BLaER1 treated with 17β-estradiol and CSF1 and Interleukin-3, amounts not matched to agents 10 nM and 100 nM (cell line): Measurements from ENCODE around the gene ZBTB42.
A peak's percentile ranks its signal among the peaks of the same experiment; 100 is the strongest.

ENCODE experiments used
- H3K27ac ChIP-seq, 11 experiments: shearing (Covaris generic); formaldehyde crosslinking; 2 replicates each; pipeline ENCODE4 v1.8.1; 2022
- H3K27me3 ChIP-seq, 11 experiments: shearing (Covaris generic); formaldehyde crosslinking; 2 replicates each; pipeline ENCODE4 v1.8.1; 2022
- H3K36me3 ChIP-seq, 11 experiments: shearing (Covaris generic); formaldehyde crosslinking; 2 replicates each; pipeline ENCODE4 v1.8.1; 2022
- H3K4me1 ChIP-seq, 10 experiments: shearing (Covaris generic); formaldehyde crosslinking; 2 replicates each; pipeline ENCODE4 v1.8.1; 2022
- H3K4me2 ChIP-seq, 11 experiments: shearing (Covaris generic); formaldehyde crosslinking; 2 replicates each; pipeline ENCODE4 v1.8.1; 2022
- H3K4me3 ChIP-seq, 10 experiments: shearing (Covaris generic); formaldehyde crosslinking; 2 replicates each; pipeline ENCODE4 v1.8.1; 2022
- H3K9ac ChIP-seq, 11 experiments: shearing (Covaris generic); formaldehyde crosslinking; 2 replicates each; pipeline ENCODE4 v1.8.1; 2022
- H3K9me3 ChIP-seq, 11 experiments: shearing (Covaris generic); formaldehyde crosslinking; replicated peaks in 1 of 11; 2 replicates each; pipeline ENCODE4 v1.8.1; 2022
- H4K20me1 ChIP-seq, 11 experiments: shearing (Covaris generic); formaldehyde crosslinking; 2 replicates each; pipeline ENCODE4 v1.8.1; 2022
- Cebpa-rat ChIP-seq, 11 experiments: shearing (Covaris generic); IDR thresholded peaks; 2 replicates each; pipeline ENCODE4 v1.8.1; 2022

The ZBTB42 gene

DNA sequence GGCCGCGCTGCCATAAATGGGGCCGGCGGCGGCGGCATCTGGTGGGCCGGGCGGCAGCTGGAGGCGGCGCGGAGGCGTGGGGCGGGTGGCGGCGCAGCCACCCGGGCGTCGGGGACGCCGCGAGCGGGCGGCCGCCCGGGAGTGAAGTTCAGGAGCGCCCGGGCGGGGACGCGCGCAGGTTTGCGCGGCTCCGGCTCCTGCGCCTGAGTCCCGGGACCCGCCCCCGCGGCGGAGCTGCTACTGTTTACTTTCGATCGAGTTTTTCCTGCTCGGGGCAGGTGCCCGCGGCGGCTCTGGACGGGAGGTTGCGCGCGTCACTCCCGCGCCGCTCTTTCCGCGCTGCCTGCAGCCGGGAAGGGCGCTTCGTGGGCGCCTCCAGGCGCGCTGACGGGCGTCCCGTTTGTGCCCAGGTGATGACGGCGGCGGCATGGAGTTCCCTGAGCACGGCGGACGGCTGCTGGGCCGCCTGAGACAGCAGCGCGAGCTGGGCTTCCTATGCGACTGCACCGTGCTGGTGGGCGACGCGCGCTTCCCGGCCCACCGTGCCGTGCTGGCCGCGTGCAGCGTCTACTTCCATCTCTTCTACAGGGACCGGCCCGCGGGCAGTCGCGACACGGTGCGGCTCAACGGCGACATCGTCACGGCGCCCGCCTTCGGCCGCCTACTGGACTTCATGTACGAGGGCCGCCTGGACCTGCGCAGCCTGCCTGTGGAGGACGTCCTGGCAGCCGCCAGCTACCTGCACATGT, at the start of gene ZBTB42:
TSS of gene ZBTB42 (plus strand) at position 331 of the 749 bp plus-strand sequence. CDS start at position 428, 97 bp downstream.
- peak within 1 kb of the TSS; percentile 69 to 83 (median 76) for H3K4me3 ChIP-seq
- peaks cover 0 to 31% (median 22%) of the 10 kb centered on the region in 11 experiments; a peak in 14 of 22 replicates for H3K27me3 ChIP-seq
- peaks cover 72 to 94% (median 89%) of the 10 kb centered on the region in 10 experiments for H3K4me1 ChIP-seq
- H3K36me3 ChIP-seq: no peaks in the 10 kb centered on the region
- H3K9ac ChIP-seq: peak within 1 kb of the TSS; percentile 61 to 84 (median 77)
- no peak for TF ChIP-seq Cebpa-rat (IDR thresholded peaks at IDR 0.05)
- peaks cover 0 to 51% (median 38%) of the 10 kb centered on the region in 11 experiments; a peak in 19 of 22 replicates for H4K20me1 ChIP-seq
- no peaks in the 10 kb centered on the region for H3K9me3 ChIP-seq
- peak within 1 kb of the TSS; percentile 96 to 100 (median 100) for H3K4me2 ChIP-seq
- H3K27ac ChIP-seq: peak within 1 kb of the TSS; percentile 44 to 79 (median 72); a peak in 21 of 22 replicates

DNA sequence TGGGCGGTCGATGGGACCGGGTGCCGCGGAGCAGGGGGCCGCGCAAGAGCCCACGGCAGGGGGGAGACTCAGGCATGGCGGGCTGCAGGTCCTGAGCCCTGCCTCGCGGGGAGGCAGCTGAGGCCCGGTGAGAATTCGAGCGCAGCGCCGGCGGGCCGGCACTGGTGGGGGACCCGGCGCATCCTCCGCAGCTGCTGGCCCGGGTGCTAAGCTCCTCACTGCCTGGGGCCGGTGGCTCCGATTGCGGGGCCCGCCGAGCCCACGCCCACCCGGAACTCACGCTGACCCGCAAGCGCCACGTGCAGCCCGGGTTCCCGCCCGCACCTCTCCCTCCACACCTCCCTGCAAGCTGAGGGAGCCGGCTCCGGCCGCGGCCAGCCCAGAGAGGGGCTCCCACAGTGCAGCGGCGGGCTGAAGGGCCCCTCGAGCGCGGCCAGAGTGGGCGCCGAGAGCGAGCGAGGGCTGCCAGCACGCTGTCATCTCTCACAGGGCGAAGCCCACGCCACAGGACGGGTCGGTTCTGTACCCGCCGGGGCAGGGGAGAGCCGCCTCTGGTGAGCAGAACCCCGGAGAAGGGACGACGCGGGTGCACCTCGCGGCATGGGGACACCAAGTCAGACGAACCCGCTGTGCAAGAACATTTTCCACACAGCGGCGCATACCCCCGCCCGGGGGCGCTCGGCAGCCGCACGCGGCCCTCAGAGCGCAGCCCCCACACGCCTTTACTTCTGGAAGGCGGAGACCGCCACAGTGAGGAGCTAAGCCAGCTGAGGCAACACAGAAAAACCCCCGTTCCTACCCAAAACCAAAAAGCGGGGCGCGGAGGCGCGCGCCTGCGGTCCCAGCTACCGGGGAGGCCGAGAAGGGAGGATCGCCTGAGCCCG, 49.1 kb upstream of the ZBTB42 start:
- peak overlapping the region; percentile 73 to 99 (median 97) for H3K9ac ChIP-seq
- TF ChIP-seq Cebpa-rat (IDR thresholded peaks at IDR 0.05): no peak
- no peaks in the 10 kb centered on the region for H3K27me3 ChIP-seq
- peaks cover 0 to 26% (median 23%) of the 10 kb centered on the region in 11 experiments; a peak in 16 of 22 replicates for H3K9me3 ChIP-seq
- peak overlapping the region; percentile 52 to 100 (median 78) for H3K4me3 ChIP-seq
- H3K36me3 ChIP-seq: peaks cover 16 to 28% (median 25%) of the 10 kb centered on the region in 11 experiments
- peaks cover 21 to 38% (median 37%) of the 10 kb centered on the region in 11 experiments; a peak in 20 of 22 replicates for H4K20me1 ChIP-seq
- H3K4me2 ChIP-seq: peak overlapping the region; percentile 76 to 95 (median 92)
- H3K27ac ChIP-seq: peak overlapping the region; percentile 62 to 97 (median 93); a peak in 21 of 22 replicates
- peaks cover 43 to 64% (median 62%) of the 10 kb centered on the region in 10 experiments for H3K4me1 ChIP-seq

GRCh38 chr14:104752423-104752734, 48.5 kb upstream of the ZBTB42 start:
- H3K27ac ChIP-seq: peak overlapping the region; percentile 62 to 97 (median 93); a peak in 21 of 22 replicates
- peak overlapping the region; percentile 73 to 99 (median 97) for H3K9ac ChIP-seq
- TF ChIP-seq Cebpa-rat (IDR thresholded peaks at IDR 0.05): no peak
- H3K27me3 ChIP-seq: no peaks in the 10 kb centered on the region
- H3K36me3 ChIP-seq: peaks cover 22 to 34% (median 30%) of the 10 kb centered on the region in 11 experiments
- peak overlapping the region; percentile 76 to 95 (median 92) for H3K4me2 ChIP-seq
- peaks cover 43 to 69% (median 67%) of the 10 kb centered on the region in 10 experiments for H3K4me1 ChIP-seq
- H4K20me1 ChIP-seq: peaks cover 21 to 44% (median 42%) of the 10 kb centered on the region in 11 experiments; a peak in 20 of 22 replicates
- H3K4me3 ChIP-seq: peak overlapping the region; percentile 52 to 100 (median 78)
- peaks cover 0 to 26% (median 23%) of the 10 kb centered on the region in 11 experiments; a peak in 16 of 22 replicates for H3K9me3 ChIP-seq

DNA sequence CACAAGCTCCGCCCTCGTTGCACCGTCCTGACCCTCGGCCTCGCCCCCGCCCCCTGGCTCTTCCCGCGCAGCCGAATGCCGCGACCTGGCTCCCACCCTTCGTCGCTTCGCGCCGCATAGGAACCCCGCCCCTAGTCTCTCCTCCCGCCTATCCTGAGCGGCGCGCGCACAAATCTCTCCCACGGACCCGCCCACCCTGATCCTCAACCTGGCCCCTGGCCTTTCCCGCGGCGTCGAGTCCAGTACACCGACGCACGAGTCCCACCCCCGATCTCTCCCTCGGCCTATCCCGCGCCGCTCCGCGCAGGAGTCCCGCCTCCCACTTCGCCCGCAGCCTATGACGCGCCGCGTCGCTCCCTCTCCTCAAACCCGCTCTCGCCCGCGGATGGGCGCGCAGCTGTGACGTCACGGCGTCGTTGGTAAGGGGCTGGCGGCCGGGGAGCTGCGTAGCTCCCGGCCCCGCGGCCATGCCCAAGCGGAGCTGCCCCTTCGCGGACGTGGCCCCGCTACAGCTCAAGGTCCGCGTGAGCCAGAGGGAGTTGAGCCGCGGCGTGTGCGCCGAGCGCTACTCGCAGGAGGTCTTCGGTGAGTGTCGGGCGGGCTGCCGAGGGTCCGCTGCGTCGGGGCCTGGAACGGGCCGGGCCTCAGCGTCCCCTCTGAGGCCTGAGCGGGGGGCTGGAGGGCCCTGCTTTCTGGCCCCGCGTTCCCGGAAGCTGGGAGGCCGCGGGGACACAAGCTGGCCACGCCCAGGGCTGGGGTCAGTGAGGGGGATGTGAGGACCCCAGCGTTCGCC, 48.0 kb upstream of the ZBTB42 start, which contains the start of gene SIVA1:
TSS of gene SIVA1 (plus strand) at position 413 of the 793 bp plus-strand sequence. CDS start at position 468, 55 bp downstream.
- no peak for TF ChIP-seq Cebpa-rat (IDR thresholded peaks at IDR 0.05)

GRCh38 chr14:104753528-104754212, 47.2 kb upstream of the ZBTB42 start:
- TF ChIP-seq Cebpa-rat (IDR thresholded peaks at IDR 0.05): no peak
- peaks cover 21 to 57% (median 55%) of the 10 kb centered on the region in 11 experiments; a peak in 20 of 22 replicates for H4K20me1 ChIP-seq
- H3K36me3 ChIP-seq: peaks cover 33 to 47% (median 43%) of the 10 kb centered on the region in 11 experiments
- no peaks in the 10 kb centered on the region for H3K27me3 ChIP-seq
- H3K27ac ChIP-seq: peak overlapping the region; percentile 82 to 95 (median 93)
- H3K4me3 ChIP-seq: peak overlapping the region; percentile 92 to 100 (median 98)
- peak overlapping the region; percentile 91 to 99 (median 97) for H3K4me2 ChIP-seq
- peaks cover 39 to 64% (median 58%) of the 10 kb centered on the region in 10 experiments for H3K4me1 ChIP-seq
- H3K9ac ChIP-seq: peak overlapping the region; percentile 91 to 99 (median 97)
- H3K9me3 ChIP-seq: peaks cover 0 to 26% (median 23%) of the 10 kb centered on the region in 11 experiments; a peak in 16 of 22 replicates

More for the DNA sequence above, 48.0 kb upstream of the ZBTB42 start, which contains the start of gene SIVA1:
- Histone ChIP-seq H3K9ac (peak within 1 kb of the TSS; percentile 91 to 99 (median 97)), H3K27ac (peak within 1 kb of the TSS; percentile 82 to 97 (median 93)), H3K4me3 (peak within 1 kb of the TSS; percentile 92 to 100 (median 98)), H3K27me3 (no peaks in the 10 kb centered on the region), H3K36me3 (peaks cover 27 to 40% (median 36%) of the 10 kb centered on the region in 11 experiments), H4K20me1 (peaks cover 21 to 49% (median 48%) of the 10 kb centered on the region in 11 experiments; a peak in 20 of 22 replicates), H3K4me2 (peak within 1 kb of the TSS; percentile 92 to 99 (median 97)), H3K4me1 (peaks cover 40 to 70% (median 65%) of the 10 kb centered on the region in 10 experiments), H3K9me3 (peaks cover 0 to 26% (median 23%) of the 10 kb centered on the region in 11 experiments; a peak in 16 of 22 replicates)

GRCh38 chr14:104754213-104754851, 46.6 kb upstream of the ZBTB42 start:
- TF ChIP-seq Cebpa-rat (IDR thresholded peaks at IDR 0.05): no peak
- Histone ChIP-seq H3K9me3 (peaks cover 0 to 26% (median 23%) of the 10 kb centered on the region in 11 experiments; a peak in 16 of 22 replicates), H4K20me1 (peaks cover 21 to 63% (median 61%) of the 10 kb centered on the region in 11 experiments; a peak in 20 of 22 replicates), H3K9ac (peak overlapping the region; percentile 91 to 99 (median 97)), H3K4me3 (peak overlapping the region; percentile 92 to 100 (median 98)), H3K36me3 (peaks cover 40 to 54% (median 50%) of the 10 kb centered on the region in 11 experiments), H3K27me3 (no peaks in the 10 kb centered on the region), H3K4me2 (peak overlapping the region; percentile 91 to 99 (median 97)), H3K27ac (peak overlapping the region in 9 of 11 experiments; percentile 86 to 95 (median 93); a peak in 17 of 22 replicates), H3K4me1 (peaks cover 37 to 57% (median 51%) of the 10 kb centered on the region in 10 experiments)
